HepG2 (cell line): ENCODE measurements around the gene MYO1B. TPM values are rescaled to one million over a fixed set of nuclear protein-coding genes. Genes with fewer than 3 reads are reported as not detected.

Experiments used
- CENPT ChIP-seq: sonication (generic); formaldehyde crosslinking; IDR thresholded peaks from 2 replicates; pipeline ENCODE4 v1.8.0; 2022; ENCODE audit warnings: low read depth, mild to moderate bottlenecking, moderate library complexity, missing genetic modification reagents
- ELF4 ChIP-seq: sonication (generic); formaldehyde crosslinking; IDR thresholded peaks from 2 replicates; pipeline ENCODE4 v1.5.0; 2020; ENCODE audit warnings: missing genetic modification reagents, mild to moderate bottlenecking, moderate library complexity, borderline replicate concordance
- GATAD1 ChIP-seq: IDR thresholded peaks from 2 replicates; pipeline ENCODE4 v1.6.1; 2016; ENCODE audit warnings: missing genetic modification reagents, missing compliant biosample characterization
- GFI1 ChIP-seq: sonication (generic); formaldehyde crosslinking; IDR thresholded peaks from 2 replicates; pipeline ENCODE4 v1.5.0; 2020; ENCODE audit warnings: missing genetic modification reagents, mild to moderate bottlenecking, borderline replicate concordance
- KDM5A ChIP-seq: fragments of 200-600 bp; sonication (generic); IDR thresholded peaks from 2 replicates; pipeline ENCODE4 v1.7.0; 2018; ENCODE audit warnings: antibody characterized with exemption, mild to moderate bottlenecking, low read length, borderline replicate concordance
- NR2F1 ChIP-seq, 2 experiments: fragments of 450-650 bp in 1 of 2; formaldehyde crosslinking in 1 of 2; IDR thresholded peaks; 2 replicates each; pipeline versions ENCODE4 v1.5.0 to v1.6.1; 2016 to 2020; ENCODE audit warnings: mild to moderate bottlenecking in 1 of 2, missing compliant biosample characterization in 1 of 2, missing genetic modification reagents in 1 of 2, moderate library complexity in 1 of 2
- POLR2A ChIP-seq, 2 experiments: IDR thresholded peaks; 2 replicates each; pipeline ENCODE4 v1.6.1; 2011; ENCODE audit warnings: low read depth in 2 of 2, low read length in 2 of 2, mild to moderate bottlenecking in 1 of 2, moderate library complexity in 1 of 2; ENCODE audit not compliant: insufficient read depth in 1 of 2
- SP5 ChIP-seq: IDR thresholded peaks from 2 replicates; pipeline ENCODE4 v1.6.1; 2016; ENCODE audit warnings: low read depth, borderline replicate concordance
- SRSF4 ChIP-seq: fragments of 200-400 bp; formaldehyde crosslinking; IDR thresholded peaks from one replicate; pipeline ENCODE4 v1.6.1; 2018; ENCODE audit warnings: mild to moderate bottlenecking, low read depth, low read length, moderate library complexity; ENCODE audit not compliant: poor library complexity, severe bottlenecking
- TBX2 ChIP-seq: sonication (generic); formaldehyde crosslinking; IDR thresholded peaks from 2 replicates; pipeline ENCODE4 v1.5.0; 2020; ENCODE audit warnings: missing genetic modification reagents, mild to moderate bottlenecking, borderline replicate concordance
- ZFP41 ChIP-seq: sonication (generic); formaldehyde crosslinking; IDR thresholded peaks from 2 replicates; pipeline ENCODE4 v1.4.0; 2020; ENCODE audit warnings: mild to moderate bottlenecking, missing genetic modification reagents, borderline replicate concordance
- ZNF205 ChIP-seq: IDR thresholded peaks from 2 replicates; pipeline ENCODE4 v1.6.1; 2018; ENCODE audit warnings: missing biosample characterization, missing genetic modification reagents
- ZNF562 ChIP-seq: sonication (generic); formaldehyde crosslinking; IDR thresholded peaks from 2 replicates; pipeline ENCODE4 v1.8.0; 2022; ENCODE audit warnings: missing genetic modification reagents, borderline replicate concordance
- ZNF672 ChIP-seq: sonication (generic); formaldehyde crosslinking; IDR thresholded peaks from 2 replicates; pipeline ENCODE4 v1.8.1; 2022; ENCODE audit warnings: missing genetic modification reagents
- polyA plus RNA-seq, 8 experiments: library from polyadenylated mRNA; depleted of rRNA in 3 of 8; stranded (reverse) in 7 of 8; unstranded in 1 of 8; fragments of >200 nt; fragmentation: Illumina TruSeq in 4 of 8; extraction: Trizol in 4 of 8; gene quantifications; 2 replicates each; pipeline versions ENCODE4 v1.2.1 to v1.2.3, GENCODE V29; 2011 to 2016; ENCODE audit warnings: low read depth in 4 of 8, missing spikeins in 1 of 8, mixed read lengths in 1 of 8; ENCODE audit not compliant: insufficient read depth in 1 of 8
- total RNA-seq, 5 experiments: library from RNA; depleted of rRNA; stranded (reverse); fragments of >200 nt; fragmentation: Illumina TruSeq; extraction: Trizol; gene quantifications; 2 replicates each; pipeline ENCODE4 v1.2.3, GENCODE V29; 2016; ENCODE audit warnings: low read depth in 1 of 5
- TF ChIP-seq, protein P1 (sequence below): sonication (generic); formaldehyde crosslinking; IDR thresholded peaks from 2 replicates; pipeline ENCODE4 v1.8.1; 2023; ENCODE audit warnings: mild to moderate bottlenecking, missing genetic modification reagents
- TF ChIP-seq, protein P2 (sequence below), 2 experiments: fragments of 450-650 bp in 1 of 2; sonication (generic) in 1 of 2; formaldehyde crosslinking in 1 of 2; IDR thresholded peaks; 2 replicates each; pipeline versions ENCODE4 v1.6.1 to v1.8.0; 2016 to 2022; ENCODE audit warnings: antibody characterized with exemption in 1 of 2, mild to moderate bottlenecking in 1 of 2, missing genetic modification reagents in 1 of 2
- TF ChIP-seq, protein P3 (sequence below): sonication (generic); formaldehyde crosslinking; conservative IDR thresholded peaks from 2 replicates; pipeline ENCODE4 v1.4.0; 2020; ENCODE audit warnings: missing genetic modification reagents

Gene MYO1B
- total and polyA plus RNA-seq, 2 of the 13 experiments (the other 11 are each of a cell fraction or from before 2014, with no cell fraction given): 36.9 to 89.8 TPM

DNA sequence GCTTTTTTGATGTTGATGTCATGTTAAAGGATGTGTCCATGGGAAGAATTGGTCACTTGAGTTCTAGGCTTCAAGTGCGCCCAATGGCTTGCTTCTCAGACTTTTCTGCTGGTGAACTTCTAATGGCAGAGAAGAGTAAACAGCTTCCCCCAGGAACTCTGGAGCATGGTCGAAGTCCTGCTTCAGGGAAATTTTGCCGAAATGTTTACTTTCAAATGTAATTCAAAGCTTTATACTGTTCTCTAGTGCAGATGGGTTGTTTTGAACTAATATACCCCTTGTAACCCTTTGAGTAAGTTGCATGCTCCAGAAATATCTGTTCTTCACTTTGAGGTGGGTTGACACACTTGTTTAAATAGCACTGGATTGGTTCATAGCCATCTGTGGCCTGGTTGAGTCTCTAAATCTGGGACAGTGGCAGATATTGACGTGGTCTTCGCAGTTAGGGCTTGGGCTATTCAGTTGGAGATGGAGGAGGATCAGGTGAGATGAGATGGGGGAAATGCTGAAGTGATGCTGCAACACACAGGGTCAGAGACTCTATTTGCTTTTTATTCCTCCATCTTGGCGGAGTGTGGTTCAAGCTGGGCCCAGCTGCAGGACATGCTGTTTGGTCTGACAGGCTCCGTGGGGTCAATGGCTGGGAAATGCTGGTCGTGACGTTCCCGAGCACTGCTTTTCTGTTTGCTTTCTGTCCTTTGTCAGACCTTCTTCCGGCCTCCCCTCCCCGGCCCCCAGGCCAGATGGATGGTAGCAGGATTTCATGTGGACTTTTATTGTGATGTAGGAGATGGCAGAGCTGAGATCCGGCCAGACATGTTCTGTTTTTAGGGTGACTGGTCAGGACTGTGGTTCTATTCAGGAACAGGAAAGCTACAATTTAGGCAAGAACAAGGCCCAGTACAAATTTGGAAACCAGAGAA lies 35.9 kb downstream of the MYO1B start (continued):
- TF ChIP-seq SRSF4 (no peak), ZFP41 (CRISPR knock-in tag) (no peak), CENPT (CRISPR knock-in tag) (no peak), ZNF205 (CRISPR knock-in tag) (no peak), ZNF562 (CRISPR knock-in tag) (no peak), POLR2A (IDR thresholded peaks at IDR 0.05; ENCODE audit: insufficient read depth in 1 of 2, low read depth in 2 of 2, low read length in 2 of 2) (no peak), TBX2 (no peak), ZNF672 (CRISPR knock-in tag) (no peak), KDM5A (no peak), NR2F1 (CRISPR knock-in tag; IDR thresholded peaks at IDR 0.05) (no peak), GFI1 (CRISPR knock-in tag) (no peak), GATAD1 (no peak), SP5 (CRISPR knock-in tag) (no peak), ELF4 (no peak)
- TF ChIP-seq, protein P1, sequence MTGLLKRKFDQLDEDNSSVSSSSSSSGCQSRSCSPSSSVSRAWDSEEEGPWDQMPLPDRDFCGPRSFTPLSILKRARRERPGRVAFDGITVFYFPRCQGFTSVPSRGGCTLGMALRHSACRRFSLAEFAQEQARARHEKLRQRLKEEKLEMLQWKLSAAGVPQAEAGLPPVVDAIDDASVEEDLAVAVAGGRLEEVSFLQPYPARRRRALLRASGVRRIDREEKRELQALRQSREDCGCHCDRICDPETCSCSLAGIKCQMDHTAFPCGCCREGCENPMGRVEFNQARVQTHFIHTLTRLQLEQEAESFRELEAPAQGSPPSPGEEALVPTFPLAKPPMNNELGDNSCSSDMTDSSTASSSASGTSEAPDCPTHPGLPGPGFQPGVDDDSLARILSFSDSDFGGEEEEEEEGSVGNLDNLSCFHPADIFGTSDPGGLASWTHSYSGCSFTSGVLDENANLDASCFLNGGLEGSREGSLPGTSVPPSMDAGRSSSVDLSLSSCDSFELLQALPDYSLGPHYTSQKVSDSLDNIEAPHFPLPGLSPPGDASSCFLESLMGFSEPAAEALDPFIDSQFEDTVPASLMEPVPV (CRISPR knock-in tag): no peak
- TF ChIP-seq, protein P2, sequence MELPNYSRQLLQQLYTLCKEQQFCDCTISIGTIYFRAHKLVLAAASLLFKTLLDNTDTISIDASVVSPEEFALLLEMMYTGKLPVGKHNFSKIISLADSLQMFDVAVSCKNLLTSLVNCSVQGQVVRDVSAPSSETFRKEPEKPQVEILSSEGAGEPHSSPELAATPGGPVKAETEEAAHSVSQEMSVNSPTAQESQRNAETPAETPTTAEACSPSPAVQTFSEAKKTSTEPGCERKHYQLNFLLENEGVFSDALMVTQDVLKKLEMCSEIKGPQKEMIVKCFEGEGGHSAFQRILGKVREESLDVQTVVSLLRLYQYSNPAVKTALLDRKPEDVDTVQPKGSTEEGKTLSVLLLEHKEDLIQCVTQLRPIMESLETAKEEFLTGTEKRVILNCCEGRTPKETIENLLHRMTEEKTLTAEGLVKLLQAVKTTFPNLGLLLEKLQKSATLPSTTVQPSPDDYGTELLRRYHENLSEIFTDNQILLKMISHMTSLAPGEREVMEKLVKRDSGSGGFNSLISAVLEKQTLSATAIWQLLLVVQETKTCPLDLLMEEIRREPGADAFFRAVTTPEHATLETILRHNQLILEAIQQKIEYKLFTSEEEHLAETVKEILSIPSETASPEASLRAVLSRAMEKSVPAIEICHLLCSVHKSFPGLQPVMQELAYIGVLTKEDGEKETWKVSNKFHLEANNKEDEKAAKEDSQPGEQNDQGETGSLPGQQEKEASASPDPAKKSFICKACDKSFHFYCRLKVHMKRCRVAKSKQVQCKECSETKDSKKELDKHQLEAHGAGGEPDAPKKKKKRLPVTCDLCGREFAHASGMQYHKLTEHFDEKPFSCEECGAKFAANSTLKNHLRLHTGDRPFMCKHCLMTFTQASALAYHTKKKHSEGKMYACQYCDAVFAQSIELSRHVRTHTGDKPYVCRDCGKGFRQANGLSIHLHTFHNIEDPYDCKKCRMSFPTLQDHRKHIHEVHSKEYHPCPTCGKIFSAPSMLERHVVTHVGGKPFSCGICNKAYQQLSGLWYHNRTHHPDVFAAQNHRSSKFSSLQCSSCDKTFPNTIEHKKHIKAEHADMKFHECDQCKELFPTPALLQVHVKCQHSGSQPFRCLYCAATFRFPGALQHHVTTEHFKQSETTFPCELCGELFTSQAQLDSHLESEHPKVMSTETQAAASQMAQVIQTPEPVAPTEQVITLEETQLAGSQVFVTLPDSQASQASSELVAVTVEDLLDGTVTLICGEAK (IDR thresholded peaks at IDR 0.05): no peak
- TF ChIP-seq, protein P2 (CRISPR knock-in tag; IDR thresholded peaks at IDR 0.05): no peak
- TF ChIP-seq, protein P3, sequence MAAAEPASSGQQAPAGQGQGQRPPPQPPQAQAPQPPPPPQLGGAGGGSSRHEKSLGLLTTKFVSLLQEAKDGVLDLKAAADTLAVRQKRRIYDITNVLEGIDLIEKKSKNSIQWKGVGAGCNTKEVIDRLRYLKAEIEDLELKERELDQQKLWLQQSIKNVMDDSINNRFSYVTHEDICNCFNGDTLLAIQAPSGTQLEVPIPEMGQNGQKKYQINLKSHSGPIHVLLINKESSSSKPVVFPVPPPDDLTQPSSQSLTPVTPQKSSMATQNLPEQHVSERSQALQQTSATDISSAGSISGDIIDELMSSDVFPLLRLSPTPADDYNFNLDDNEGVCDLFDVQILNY (CRISPR knock-in tag): no peak
